HG02642 (cell line): Measurements from ENCODE around the gene UTP14A.
A peak's percentile ranks its signal among the peaks of the same experiment; 100 is the strongest.

Experiments used
- ATAC-seq: cut with Tn5 transposase; IDR thresholded peaks from one replicate; pipeline ENCODE4 v1.9.1; 2021; ENCODE audit warnings: mild to moderate bottlenecking; ENCODE audit not compliant: unreplicated experiment, poor library complexity

UTP14A gene

GRCh38 chrX:129939986-129940385 lies 34.0 kb downstream of the UTP14A start:
- ATAC-seq, result no peak

GRCh38 chrX:129940721-129941120 lies 34.8 kb downstream of the UTP14A start:
- ATAC-seq, result no peak

- ATAC-seq, result no peak
Observed at GRCh38 chrX:129945131-129945530, 39.2 kb downstream of the UTP14A start.

- ATAC-seq, result no peak
Observed at GRCh38 chrX:129953334-129953648, 47.3 kb downstream of the UTP14A start.

GRCh38 chrX:129953881-129954280 lies 47.9 kb downstream of the UTP14A start:
- ATAC-seq, result no peak

- no peak for ATAC-seq
Observed at GRCh38 chrX:129954804-129955203, 48.8 kb downstream of the UTP14A start.

- ATAC-seq, result no peak
Observed at GRCh38 chrX:129955682-129956081, 49.7 kb downstream of the UTP14A start.

GRCh38 chrX:129956145-129956544 lies 50.2 kb downstream of the UTP14A start:
- no peak for ATAC-seq

- peak; percentile 1 for ATAC-seq
Observed at GRCh38 chrX:129956765-129957164, 50.8 kb downstream of the UTP14A start.

- peak; percentile 71 for ATAC-seq
Observed at GRCh38 chrX:129957241-129958082, 51.5 kb downstream of the UTP14A start.

GRCh38 chrX:129958083-129958465 lies 52.1 kb downstream of the UTP14A start:
- ATAC-seq, result no peak

GRCh38 chrX:129958814-129959492 lies 53.0 kb downstream of the UTP14A start:
- ATAC-seq, result no peak

- no peak for ATAC-seq
Observed at GRCh38 chrX:129959493-129959832, 53.5 kb downstream of the UTP14A start.

- ATAC-seq, result peak; percentile 89
Observed at GRCh38 chrX:129961180-129962083, 55.5 kb downstream of the UTP14A start.

GRCh38 chrX:129963729-129964128 lies 57.8 kb downstream of the UTP14A start:
- no peak for ATAC-seq

GRCh38 chrX:129965166-129965565 lies 59.2 kb downstream of the UTP14A start:
- no peak for ATAC-seq

- ATAC-seq, result no peak
Observed at GRCh38 chrX:129968968-129969367, 63.0 kb downstream of the UTP14A start.

GRCh38 chrX:129976441-129976840 lies 70.5 kb downstream of the UTP14A start:
- no peak for ATAC-seq
